K562 (cell line): Measurements from ENCODE around the gene ACADVL. TPM values are rescaled to one million over a fixed set of nuclear protein-coding genes. Genes with fewer than 3 reads are reported as not detected.

Experiments used
- ATAC-seq: fragments of 200-7000 bp; cut with Tn5 transposase; 3 replicates; pipeline ENCODE4 v1.9.1; 2020; ENCODE audit warnings: moderate library complexity
- BruUV-seq: library from RNA; stranded (reverse); fragments of 400-500 nt; replicated peaks from 2 replicates; lab custom pipeline; 2021; lab: Mats Ljungman, UMichigan
- CTCF ChIA-PET: fragments of 300-600 bp; formaldehyde crosslinking; extraction: SDS; loops from one replicate; lab custom pipeline; 2021; ENCODE audit warnings: low intra/inter-chr PET ratio; lab: Yijun Ruan, JAX
- POLR2A ChIA-PET: fragments of 300-600, 350-650 bp; sonication (Branson Sonifier 250); formaldehyde crosslinking; extraction: SDS; loops from one replicate; lab custom pipeline; 2021; ENCODE audit warnings: antibody characterized with exemption, inconsistent platforms; lab: Yijun Ruan, JAX
- DNase-seq, 4 experiments: peaks; one replicate each; pipeline versions ENCODE4 v3.0.0 to v3.0.0-alpha.2; 2011 to 2018; ENCODE audit warnings: low spot score in 3 of 4, mixed read lengths in 3 of 4; ENCODE audit errors: extremely low read depth in 1 of 4
- FAIRE-seq: peaks from 2 replicates; lab custom pipeline; 2011; peaks lifted over from hg19 to GRCh38; lab: Jason Lieb, UNC
- H2AFZ ChIP-seq: 2 replicates; pipeline ENCODE4 v1.6.0; 2011; ENCODE audit warnings: low read depth, low read length, control low read depth, inconsistent platforms
- H3K27ac ChIP-seq: fragments of 200-600 bp; 3 replicates; pipeline ENCODE4 v1.8.0; 2011; ENCODE audit warnings: low read depth, mild to moderate bottlenecking, control low read depth, inconsistent platforms, low read length, moderate library complexity, mixed read lengths; ENCODE audit errors: extremely low read depth
- H3K27me3 ChIP-seq, 2 experiments: fragments of 300-600 bp in 1 of 2; 2 replicates in 1 of 2; 3 replicates in 1 of 2; pipeline versions ENCODE4 v1.6.0 to v1.8.0; 2011; ENCODE audit warnings: inconsistent platforms in 2 of 2, low read length in 2 of 2, mild to moderate bottlenecking in 1 of 2, mixed read lengths in 1 of 2, moderate library complexity in 1 of 2; ENCODE audit not compliant: control insufficient read depth in 2 of 2, insufficient read depth in 2 of 2
- H3K36me3 ChIP-seq: fragments of 300-600 bp; 3 replicates; pipeline ENCODE4 v1.8.0; 2011; ENCODE audit warnings: mild to moderate bottlenecking, low read length, inconsistent platforms; ENCODE audit not compliant: control insufficient read depth, insufficient read depth
- H3K4me1 ChIP-seq, 2 experiments: fragments of 200-600 bp in 1 of 2; replicated peaks in 1 of 2; 2 replicates in 1 of 2; 3 replicates in 1 of 2; pipeline versions ENCODE4 v1.5.1 to v1.8.0; 2011; ENCODE audit warnings: inconsistent platforms in 2 of 2, low read length in 2 of 2, mild to moderate bottlenecking in 1 of 2, mixed read lengths in 1 of 2, moderate library complexity in 1 of 2; ENCODE audit not compliant: control insufficient read depth in 2 of 2, insufficient read depth in 2 of 2
- H3K4me2 ChIP-seq: 2 replicates; pipeline ENCODE4 v1.6.1; 2011; ENCODE audit warnings: low read length, control low read depth, inconsistent platforms, mixed read lengths; ENCODE audit not compliant: insufficient read depth
- H3K4me3 ChIP-seq: fragments of 200-600 bp; sonication (generic), shearing (Covaris generic); 2 replicates; pipeline ENCODE4 v1.5.1; 2016; ENCODE audit warnings: control low read depth, inconsistent platforms
- H3K79me2 ChIP-seq: fragments of 200-600 bp; 3 replicates; pipeline ENCODE4 v1.8.0; 2011; ENCODE audit warnings: low read length, inconsistent platforms; ENCODE audit not compliant: control insufficient read depth, insufficient read depth
- H3K9ac ChIP-seq, 2 experiments: 2 replicates each; pipeline versions ENCODE4 v1.6.0 to v1.6.1; 2011; ENCODE audit warnings: low read depth in 2 of 2, low read length in 2 of 2, control low read depth in 1 of 2, inconsistent platforms in 1 of 2, mild to moderate bottlenecking in 1 of 2, mixed read lengths in 1 of 2; ENCODE audit not compliant: insufficient read depth in 1 of 2
- H3K9me1 ChIP-seq: one replicate; pipeline ENCODE4 v1.6.0; 2011; ENCODE audit warnings: inconsistent platforms, mild to moderate bottlenecking, low read length, moderate library complexity; ENCODE audit not compliant: control insufficient read depth, insufficient read depth
- H3K9me3 ChIP-seq: replicated peaks from 2 replicates; pipeline ENCODE4 v1.5.1; 2011; ENCODE audit warnings: low read depth, low read length, inconsistent platforms; ENCODE audit not compliant: control insufficient read depth, insufficient read depth
- H4K20me1 ChIP-seq: replicated peaks from 2 replicates; pipeline ENCODE4 v1.6.1; 2011; ENCODE audit warnings: low read length, inconsistent platforms, mixed read lengths; ENCODE audit not compliant: control insufficient read depth, insufficient read depth
- AFF1 ChIP-seq, 2 experiments: fragments of 450-650 bp; IDR thresholded peaks; 2 replicates each; pipeline ENCODE4 v1.6.1; 2018; ENCODE audit warnings: mild to moderate bottlenecking in 2 of 2, low read depth in 1 of 2; ENCODE audit not compliant: partially characterized antibody in 2 of 2
- ATF1 ChIP-seq, 2 experiments: fragments of 450-650 bp in 1 of 2; IDR thresholded peaks; 2 replicates each; pipeline ENCODE4 v1.6.1; 2016; ENCODE audit warnings: missing compliant biosample characterization in 1 of 2, missing genetic modification characterization in 1 of 2
- CBX3 ChIP-seq, 2 experiments: IDR thresholded peaks; 1 replicate in 1 of 2; 2 replicates in 1 of 2; pipeline ENCODE4 v1.6.1; 2012; ENCODE audit warnings: inconsistent platforms in 2 of 2, low read length in 2 of 2, borderline replicate concordance in 1 of 2, control low read depth in 1 of 2
- ELF4 ChIP-seq: fragments of 450-650 bp; formaldehyde crosslinking; IDR thresholded peaks from 2 replicates; pipeline ENCODE4 v1.4.0; 2022; ENCODE audit warnings: missing genetic modification characterization
- FOXJ2 ChIP-seq: fragments of 200-800 bp; sonication (Bioruptor generic); IDR thresholded peaks from 2 replicates; pipeline ENCODE4 v1.6.1; 2016; ENCODE audit warnings: missing genetic modification characterization, missing compliant biosample characterization
- GATAD2B ChIP-seq: fragments of 450-650 bp; IDR thresholded peaks from 2 replicates; pipeline ENCODE4 v1.6.1; 2017; ENCODE audit warnings: mild to moderate bottlenecking, borderline replicate concordance
- IRF2 ChIP-seq: sonication (generic); formaldehyde crosslinking; IDR thresholded peaks from 2 replicates; pipeline ENCODE4 v1.8.1; 2022; ENCODE audit warnings: mild to moderate bottlenecking, missing genetic modification reagents
- MAX ChIP-seq: sonication (generic); formaldehyde crosslinking; IDR thresholded peaks from 2 replicates; pipeline ENCODE4 v1.9.0; 2022; ENCODE audit warnings: mild to moderate bottlenecking, missing genetic modification reagents
- PHF20 ChIP-seq: fragments of 450-650 bp; IDR thresholded peaks from 2 replicates; pipeline ENCODE4 v1.6.1; 2018; ENCODE audit not compliant: partially characterized antibody
- RNF2 ChIP-seq: sonication (generic); IDR thresholded peaks from 2 replicates; pipeline ENCODE4 v1.6.1; 2016
- SMAD1 ChIP-seq: fragments of 150-350 bp; IDR thresholded peaks from 2 replicates; pipeline ENCODE4 v1.6.1; 2014; ENCODE audit warnings: low read length, low read depth; ENCODE audit not compliant: partially characterized antibody
- ZNF699 ChIP-seq: fragments of 250-450 bp; sonication (Bioruptor Pico); IDR thresholded peaks from 2 replicates; pipeline ENCODE4 v1.8.0; 2021; ENCODE audit warnings: mild to moderate bottlenecking, moderate library complexity; ENCODE audit not compliant: insufficient replicate concordance
- ZNF75A ChIP-seq: fragments of 450-650 bp; formaldehyde crosslinking; IDR thresholded peaks from 2 replicates; pipeline ENCODE4 v1.4.0; 2020; ENCODE audit warnings: mild to moderate bottlenecking
- ZSCAN32 ChIP-seq: fragments of 450-650 bp; formaldehyde crosslinking; IDR thresholded peaks from 2 replicates; pipeline ENCODE4 v1.4.0; 2020; ENCODE audit warnings: mild to moderate bottlenecking, moderate library complexity
- WGBS: fragments of 100-300 bp; shearing (Covaris generic); methylation state at CpG from one replicate; pipeline ENCODE4 v1.1.6; 2016; ENCODE audit warnings: low coverage, mixed read lengths; ENCODE audit not compliant: insufficient coverage; ENCODE audit errors: missing lambda C conversion rate; 5-methylcytosine and 5-hydroxymethylcytosine counted together
- in situ Hi-C: fragments of 300-500 bp; cut with MboI; formaldehyde crosslinking; loops from 4 replicates; pipeline ENCODE4 v1.15.0; 2018; ENCODE audit warnings: inconsistent platforms, mixed read lengths
- intact Hi-C: fragments of 100-400 bp; cut with micrococcal nuclease; formaldehyde crosslinking; loops from 2 replicates; pipeline ENCODE4 v1.14.2; 2022
- polyA plus RNA-seq, 8 experiments: library from polyadenylated mRNA; depleted of rRNA in 4 of 8; stranded (reverse) in 5 of 8; unstranded in 3 of 8; fragments of >200 nt; fragmentation: Nextera tagmentation in 2 of 8; fragmentation: Illumina TruSeq in 1 of 8; extraction: Ambion mirVana in 2 of 8; extraction: Trizol in 1 of 8; gene quantifications; 2 replicates each; pipeline versions ENCODE4 v1.2.1 to v1.2.3, GENCODE V29; 2011 to 2014; ENCODE audit warnings: inconsistent platforms in 1 of 8, missing spikeins in 1 of 8
- total RNA-seq, 7 experiments: library from RNA; depleted of rRNA in 6 of 7; stranded (reverse); fragments of >200 nt in 6 of 7; fragmentation: Illumina TruSeq in 2 of 7; extraction: Trizol in 2 of 7; gene quantifications; 2 replicates each; pipeline versions ENCODE4 v1.2.1 to v1.2.3, GENCODE V29; 2011 to 2021; ENCODE audit warnings: low replicate concordance in 1 of 7

Gene ACADVL
- total and polyA plus RNA-seq, 9 of the 15 experiments (the other 6 are each of a cell fraction or from before 2014, with no cell fraction given), result 25.5 to 449 (median 214) TPM

GRCh38 chr17:7236808-7237207, 17.1 kb downstream of the ACADVL start:
- BruUV-seq, result no TSS peak
- Histone ChIP-seq H3K27ac (peak overlapping the region; percentile 94; the same call in 2 of the 3 replicates), H3K36me3 (peaks cover 54% of the 10 kb centered on the region; the same call in 2 of the 3 replicates), H3K9me3 (no peaks in the 10 kb centered on the region), H3K4me2 (no peak overlapping the region), H3K27me3 (no peaks in the 10 kb centered on the region), H3K79me2 (peaks cover 93% of the 10 kb centered on the region), H3K9me1 (peaks cover 4% of the 10 kb centered on the region), H3K4me3 (no peak overlapping the region), H3K4me1 (peaks cover 31 to 42% of the 10 kb centered on the region in 2 experiments; a peak in 4 of 5 replicates), H2AFZ (no peak overlapping the region), H4K20me1 (peaks cover 10% of the 10 kb centered on the region), H3K9ac (peak overlapping the region in 1 of 2 experiments; percentile 66; a peak in 2 of 4 replicates)
- no peak for TF ChIP-seq PHF20
- no peak for TF ChIP-seq AFF1 (IDR thresholded peaks at IDR 0.05; ENCODE audit: low read depth in 1 of 2, partially characterized antibody in 2 of 2)
- TF ChIP-seq RNF2, result no peak
- TF ChIP-seq ELF4 (CRISPR knock-in tag), result no peak
- TF ChIP-seq ZNF699 (CRISPR knock-in tag), result no peak
- no peak for TF ChIP-seq MAX (CRISPR knock-in tag)
- no peak for TF ChIP-seq GATAD2B
- TF ChIP-seq ZNF75A, result no peak
- no peak for TF ChIP-seq IRF2 (CRISPR knock-in tag)
- no peak for TF ChIP-seq ZSCAN32 (CRISPR knock-in tag)
- no peak for TF ChIP-seq CBX3 (IDR thresholded peaks at IDR 0.05; ENCODE audit: borderline replicate concordance in 1 of 2, low read length in 2 of 2)
- no peak for TF ChIP-seq SMAD1
- TF ChIP-seq FOXJ2 (tag), result no peak
- no peak for TF ChIP-seq ATF1 (CRISPR knock-in tag; IDR thresholded peaks at IDR 0.05)
- TF ChIP-seq ATF1 (tag; IDR thresholded peaks at IDR 0.05), result no peak
- 84% methylated on average over 6 of the region's 6 CpGs for WGBS
- ATAC-seq (no peak), DNase-seq (no peak), FAIRE-seq (no peak)
- ChIA-PET CTCF (no interaction called here), POLR2A (interaction anchor here (6.6 kb wide), 1 partner anchor 14 kb away, joined by 73 read pairs; the partner anchor contains the start of genes ACADVL and DLG4)
- in situ Hi-C loops, result no loop called here
- intact Hi-C loops, result loop anchor here (5.0 kb wide), 1 partner anchor 45 kb away; the partner anchor contains the start of gene SLC2A4
